H1 (cell line): ENCODE measurements around the gene AGAP1. TPM values are rescaled to one million over a fixed set of nuclear protein-coding genes. Genes with fewer than 3 reads are reported as not detected.

Source experiments
- CTCF ChIA-PET: fragments of 300-600 bp; sonication (Branson Sonifier 250); formaldehyde crosslinking; loops from one replicate; lab custom pipeline; 2021; ENCODE audit not compliant: partially characterized antibody; lab: Charles Lee
- POLR2A ChIA-PET: fragments of 300-600 bp; sonication (Branson Sonifier 250); formaldehyde crosslinking; loops from one replicate; lab custom pipeline; 2021; ENCODE audit warnings: inconsistent platforms; ENCODE audit not compliant: partially characterized antibody; lab: Charles Lee
- DNase-seq, 2 experiments: peaks; one replicate each; pipeline versions ENCODE4 v3.0.0 to v3.0.0-alpha.2; 2010 to 2022; ENCODE audit warnings: low spot score in 2 of 2, low read depth in 1 of 2, mixed read lengths in 1 of 2
- FAIRE-seq: peaks from 2 replicates; lab custom pipeline; 2011; peaks lifted over from hg19 to GRCh38; lab: Jason Lieb, UNC
- H2AFZ ChIP-seq: 2 replicates; pipeline ENCODE4 v1.8.1; 2012; ENCODE audit warnings: low read length, inconsistent platforms
- H2AK5ac ChIP-seq: 2 replicates; pipeline ENCODE4 v1.6.1; 2013; ENCODE audit warnings: low read depth, low read length
- H2BK120ac ChIP-seq: replicated peaks from 2 replicates; pipeline ENCODE3; 2013; ENCODE audit warnings: low read depth, low read length, inconsistent platforms
- H2BK12ac ChIP-seq: 2 replicates; pipeline ENCODE4 v1.6.1; 2013; ENCODE audit warnings: low read depth, low read length
- H2BK15ac ChIP-seq: 2 replicates; pipeline ENCODE4 v1.6.1; 2013; ENCODE audit warnings: low read length
- H2BK20ac ChIP-seq: 2 replicates; pipeline ENCODE4 v1.6.1; 2013; ENCODE audit warnings: low read length
- H2BK5ac ChIP-seq: 2 replicates; pipeline ENCODE4 v1.6.1; 2013; ENCODE audit warnings: low read depth, low read length
- H3K14ac ChIP-seq: 2 replicates; pipeline ENCODE4 v1.6.1; 2013; ENCODE audit warnings: inconsistent platforms; ENCODE audit not compliant: insufficient read length
- H3K18ac ChIP-seq: 2 replicates; pipeline ENCODE4 v1.6.1; 2013; ENCODE audit warnings: low read length; ENCODE audit errors: extremely low read depth
- H3K23ac ChIP-seq: 2 replicates; pipeline ENCODE4 v1.6.1; 2013; ENCODE audit warnings: inconsistent platforms; ENCODE audit not compliant: insufficient read length
- H3K23me2 ChIP-seq: 2 replicates; pipeline ENCODE4 v1.6.1; 2013; ENCODE audit warnings: low read depth, low read length
- H3K27ac ChIP-seq: 2 replicates; pipeline ENCODE4 v1.6.1; 2011; ENCODE audit warnings: low read depth, low read length, inconsistent platforms
- H3K27me3 ChIP-seq, 4 experiments: replicated peaks in 1 of 4; 1 replicate in 1 of 4; 2 replicates in 3 of 4; pipeline versions ENCODE4 v1.6.1 to v1.8.1; 2011 to 2013; ENCODE audit warnings: low read length in 3 of 4, mild to moderate bottlenecking in 3 of 4, inconsistent platforms in 2 of 4, mixed read lengths in 2 of 4, moderate library complexity in 1 of 4; ENCODE audit not compliant: control insufficient read depth in 3 of 4, insufficient read depth in 3 of 4; ENCODE audit errors: extremely low read depth in 1 of 4
- H3K36me3 ChIP-seq, 4 experiments: 2 replicates each; pipeline versions ENCODE4 v1.6.1 to v1.8.1; 2011 to 2013; ENCODE audit warnings: mild to moderate bottlenecking in 4 of 4, low read length in 3 of 4, moderate library complexity in 2 of 4, control low read depth in 1 of 4, inconsistent platforms in 1 of 4; ENCODE audit not compliant: insufficient read depth in 4 of 4, control insufficient read depth in 2 of 4
- H3K4ac ChIP-seq: replicated peaks from 2 replicates; pipeline ENCODE3; 2013; ENCODE audit warnings: low read length, low read depth, mixed read lengths, inconsistent platforms; ENCODE audit not compliant: insufficient read length
- H3K4me1 ChIP-seq, 4 experiments: replicated peaks in 1 of 4; 1 replicate in 1 of 4; 2 replicates in 3 of 4; pipeline versions ENCODE4 v1.6.1 to v1.8.1; 2011 to 2013; ENCODE audit warnings: low read length in 3 of 4, inconsistent platforms in 2 of 4, mixed read lengths in 1 of 4; ENCODE audit not compliant: insufficient read depth in 4 of 4, control insufficient read depth in 3 of 4
- H3K4me2 ChIP-seq, 2 experiments: 2 replicates each; pipeline versions ENCODE4 v1.6.1 to v1.8.1; 2011 to 2013; ENCODE audit warnings: low read depth in 2 of 2, low read length in 2 of 2, control low read depth in 1 of 2, inconsistent platforms in 1 of 2, mild to moderate bottlenecking in 1 of 2; ENCODE audit not compliant: insufficient read depth in 1 of 2
- H3K4me3 ChIP-seq, 4 experiments: fragments of 200-600, 300-600 bp in 1 of 4; sonication (generic), shearing (Covaris generic), sonication (Bioruptor Twin) in 1 of 4; 2 replicates each; pipeline versions ENCODE4 v1.5.1 to v1.8.1; 2011 to 2016; ENCODE audit warnings: low read length in 4 of 4, low read depth in 3 of 4, control low read depth in 2 of 4, inconsistent platforms in 2 of 4, mild to moderate bottlenecking in 2 of 4, mixed read lengths in 1 of 4, moderate library complexity in 1 of 4; ENCODE audit not compliant: insufficient read depth in 2 of 4; ENCODE audit errors: extremely low read depth in 1 of 4
- H3K56ac ChIP-seq: replicated peaks from 2 replicates; pipeline ENCODE3; 2013; ENCODE audit warnings: low read depth, mild to moderate bottlenecking, mixed read lengths, low read length, inconsistent platforms; ENCODE audit not compliant: insufficient read length
- H3K79me1 ChIP-seq: 2 replicates; pipeline ENCODE4 v1.6.1; 2013; ENCODE audit warnings: low read depth, low read length, control low read depth
- H3K79me2 ChIP-seq, 2 experiments: 2 replicates each; pipeline versions ENCODE4 v1.6.1 to v1.8.1; 2012 to 2013; ENCODE audit warnings: low read length in 2 of 2, mild to moderate bottlenecking in 2 of 2, inconsistent platforms in 1 of 2; ENCODE audit not compliant: insufficient read depth in 2 of 2, control insufficient read depth in 1 of 2
- H3K9ac ChIP-seq, 4 experiments: replicated peaks in 1 of 4; 1 replicate in 1 of 4; 2 replicates in 3 of 4; pipeline versions ENCODE4 v1.6.1 to v1.8.1; 2011 to 2013; ENCODE audit warnings: low read depth in 3 of 4, low read length in 3 of 4, control low read depth in 2 of 4, mild to moderate bottlenecking in 2 of 4, moderate library complexity in 2 of 4, inconsistent platforms in 1 of 4; ENCODE audit errors: extremely low read depth in 1 of 4
- H3K9me3 ChIP-seq, 2 experiments: 2 replicates each; pipeline versions ENCODE4 v1.6.1 to v1.8.1; 2012 to 2013; ENCODE audit warnings: mild to moderate bottlenecking in 2 of 2, moderate library complexity in 2 of 2, control low read depth in 1 of 2, inconsistent platforms in 1 of 2, low read depth in 1 of 2, low read length in 1 of 2, mixed read lengths in 1 of 2; ENCODE audit not compliant: insufficient read depth in 2 of 2
- H4K20me1 ChIP-seq, 2 experiments: replicated peaks in 1 of 2; 2 replicates each; pipeline versions ENCODE3 to v1.8.1; 2011 to 2013; ENCODE audit warnings: inconsistent platforms in 2 of 2, low read length in 2 of 2, mild to moderate bottlenecking in 1 of 2; ENCODE audit not compliant: insufficient read depth in 2 of 2, control insufficient read depth in 1 of 2
- H4K5ac ChIP-seq: 2 replicates; pipeline ENCODE4 v1.6.1; 2013; ENCODE audit warnings: low read length, low read depth, mixed read lengths, inconsistent platforms; ENCODE audit not compliant: insufficient read length
- H4K8ac ChIP-seq: 2 replicates; pipeline ENCODE4 v1.8.0; 2013; ENCODE audit warnings: mild to moderate bottlenecking, moderate library complexity, low read length, inconsistent platforms; ENCODE audit not compliant: insufficient read depth; ENCODE audit errors: extremely low read depth
- H4K91ac ChIP-seq: replicated peaks from 2 replicates; pipeline ENCODE3; 2013; ENCODE audit warnings: low read length, mixed read lengths, inconsistent platforms; ENCODE audit not compliant: insufficient read length
- BRCA1 ChIP-seq: IDR thresholded peaks from 2 replicates; pipeline ENCODE4 v1.6.1; 2012; ENCODE audit warnings: low read depth, low read length, improper control_type of control experiment
- WGBS, 2 experiments: shearing (Covaris generic) in 1 of 2; methylation state at CpG; one replicate each; pipeline versions ENCODE4 v1.1.6 to v1.1.7; 2013 to 2015; ENCODE audit warnings: low lambda C conversion rate in 2 of 2, mixed read lengths in 2 of 2, inconsistent platforms in 1 of 2, low coverage in 1 of 2, missing lambda C conversion rate in 1 of 2; ENCODE audit not compliant: insufficient replicate concordance in 2 of 2, insufficient coverage in 1 of 2, insufficient read length in 1 of 2; ENCODE audit errors: extremely low coverage in 1 of 2, missing lambda C conversion rate in 1 of 2; 5-methylcytosine and 5-hydroxymethylcytosine counted together
- polyA plus RNA-seq, 7 experiments: library from polyadenylated mRNA; depleted of rRNA in 3 of 7; stranded (reverse) in 5 of 7; unstranded in 2 of 7; fragments of >200 nt in 5 of 7; fragments of 200-250 nt in 2 of 7; gene quantifications; 1 replicate in 5 of 7; 2 replicates in 1 of 7; 4 replicates in 1 of 7; pipeline versions ENCODE4 v1.2.1 to v1.2.3, GENCODE V29; 2011 to 2013; ENCODE audit warnings: missing spikeins in 2 of 7, mixed read lengths in 2 of 7
- total RNA-seq: library from RNA; stranded (reverse); fragmentation: NEBNext Ultra II Directional; extraction: Animal tissue kit (Norgen Biotek cat#: 25700); gene quantifications from 2 replicates; pipeline ENCODE4 v1.2.1, GENCODE V29; 2021
- TF ChIP-seq, protein P1 (sequence below): IDR thresholded peaks from 2 replicates; pipeline ENCODE4 v1.6.1; 2012; ENCODE audit warnings: inconsistent platforms

Gene AGAP1
- total and polyA plus RNA-seq, 2 of the 8 experiments (the other 6 are each of a cell fraction or from before 2014, with no cell fraction given), result 18.1 to 39.4 TPM

DNA sequence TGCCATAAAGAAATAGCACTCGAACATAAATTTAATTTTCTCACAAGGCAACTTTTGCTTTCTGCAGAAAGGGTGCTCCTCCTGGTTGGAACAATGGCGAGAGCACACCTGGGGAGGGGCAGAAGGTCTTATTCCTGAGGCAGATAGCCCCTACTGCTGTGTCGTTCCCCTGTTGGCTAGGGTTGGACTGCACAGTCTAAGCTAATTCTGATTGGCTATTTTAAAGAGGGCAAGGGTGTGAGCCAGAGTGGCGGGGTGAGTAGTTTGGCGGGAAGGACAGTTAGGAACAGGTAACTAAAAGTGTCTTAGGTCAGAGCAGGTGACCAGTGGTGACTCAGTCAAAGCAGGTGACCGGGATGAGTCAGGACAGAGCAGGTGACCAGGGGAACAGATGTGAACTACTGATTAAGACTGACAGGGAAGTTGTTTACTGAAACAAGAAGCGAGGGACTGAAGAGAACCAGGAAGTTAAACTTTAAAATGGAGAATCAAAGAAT is 49.7 kb upstream of the AGAP1 start:
- Histone ChIP-seq H4K5ac (no peak overlapping the region), H2AFZ (no peak overlapping the region), H4K91ac (no peak overlapping the region), H2BK20ac (no peak overlapping the region), H2BK12ac (no peak overlapping the region), H3K9me3 (no peaks in the 10 kb centered on the region), H3K79me1 (no peaks in the 10 kb centered on the region), H3K4me1 (peaks cover 0 to 4% (median 1%) of the 10 kb centered on the region in 4 experiments; a peak in 1 of 7 replicates), H4K20me1 (no peaks in the 10 kb centered on the region), H3K36me3 (no peaks in the 10 kb centered on the region), H2BK5ac (no peak overlapping the region), H3K4ac (no peak overlapping the region), H3K4me2 (no peak overlapping the region), H2AK5ac (no peak overlapping the region), H3K18ac (no peak overlapping the region), H2BK120ac (no peak overlapping the region), H3K56ac (no peak overlapping the region), H3K4me3 (no peak overlapping the region), H4K8ac (no peak overlapping the region), H3K27me3 (no peaks in the 10 kb centered on the region), H2BK15ac (no peak overlapping the region), H3K23ac (no peak overlapping the region), H3K27ac (no peak overlapping the region), H3K9ac (no peak overlapping the region), H3K23me2 (no peaks in the 10 kb centered on the region), H3K79me2 (no peaks in the 10 kb centered on the region), H3K14ac (no peak overlapping the region)
- TF ChIP-seq BRCA1, result no peak
- TF ChIP-seq, protein P1, sequence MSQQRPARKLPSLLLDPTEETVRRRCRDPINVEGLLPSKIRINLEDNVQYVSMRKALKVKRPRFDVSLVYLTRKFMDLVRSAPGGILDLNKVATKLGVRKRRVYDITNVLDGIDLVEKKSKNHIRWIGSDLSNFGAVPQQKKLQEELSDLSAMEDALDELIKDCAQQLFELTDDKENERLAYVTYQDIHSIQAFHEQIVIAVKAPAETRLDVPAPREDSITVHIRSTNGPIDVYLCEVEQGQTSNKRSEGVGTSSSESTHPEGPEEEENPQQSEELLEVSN, result 0 out of 2 replicates have a peak, but pooled peaks have one; percentile 31
- ChIA-PET POLR2A (no interaction called here), CTCF (interaction anchor here (0.8 kb wide), 1 partner anchor 32 kb away, joined by 3 read pairs; no protein-coding TSS in a partner anchor)
- WGBS, 2 experiments, result 90% methylated on average over 7 of the region's 7 CpGs; no CpG with 5 or more reads in 1 of the 2 experiments
- FAIRE-seq (no peak), DNase-seq (no peak)
